IPS-18a (cell line): ENCODE data around the gene FAM210A.

Experiments used
- H3K27ac ChIP-seq: one replicate; pipeline ENCODE4 v1.5.1; 2013; ENCODE audit warnings: low read length
- H3K27me3 ChIP-seq: one replicate; pipeline ENCODE4 v1.6.1; 2013; ENCODE audit warnings: mild to moderate bottlenecking, low read length; ENCODE audit not compliant: control insufficient read depth, insufficient read depth
- H3K36me3 ChIP-seq: one replicate; pipeline ENCODE4 v1.6.1; 2013; ENCODE audit warnings: low read depth, low read length; ENCODE audit not compliant: control insufficient read depth
- H3K4me1 ChIP-seq: one replicate; pipeline ENCODE4 v1.6.1; 2013; ENCODE audit warnings: low read depth, low read length; ENCODE audit not compliant: control insufficient read depth
- H3K4me3 ChIP-seq: one replicate; pipeline ENCODE4 v1.5.1; 2013; ENCODE audit warnings: low read length
- H3K9ac ChIP-seq: one replicate; pipeline ENCODE4 v1.6.1; 2013; ENCODE audit warnings: mild to moderate bottlenecking, low read length, moderate library complexity
- H3K9me3 ChIP-seq: one replicate; pipeline ENCODE4 v1.6.1; 2013; ENCODE audit warnings: low read depth, low read length; ENCODE audit not compliant: control insufficient read depth

FAM210A gene

GRCh38 chr18:13625843-13626543 is 100.4 kb downstream of the FAM210A start:
- no peak overlapping the region for H3K9ac ChIP-seq
- H3K27me3 ChIP-seq, result no peaks in the 10 kb centered on the region

GRCh38 chr18:13625355-13625754 is 101.0 kb downstream of the FAM210A start:
- peaks cover 5% of the 10 kb centered on the region for H3K4me1 ChIP-seq
- H3K9ac ChIP-seq, result no peak overlapping the region
- no peaks in the 10 kb centered on the region for H3K9me3 ChIP-seq
- no peaks in the 10 kb centered on the region for H3K36me3 ChIP-seq
- no peak overlapping the region for H3K4me3 ChIP-seq
- no peak overlapping the region for H3K27ac ChIP-seq
- H3K27me3 ChIP-seq, result no peaks in the 10 kb centered on the region

More at GRCh38 chr18:13625843-13626543, 100.4 kb downstream of the FAM210A start:
- H3K4me3 ChIP-seq, result no peak overlapping the region
- H3K4me1 ChIP-seq, result peaks cover 5% of the 10 kb centered on the region
- H3K36me3 ChIP-seq, result no peaks in the 10 kb centered on the region
- H3K9me3 ChIP-seq, result no peaks in the 10 kb centered on the region
- no peak overlapping the region for H3K27ac ChIP-seq

- no peak overlapping the region for H3K4me3 ChIP-seq
- H3K36me3 ChIP-seq, result no peaks in the 10 kb centered on the region
- no peak overlapping the region for H3K27ac ChIP-seq
- H3K9me3 ChIP-seq, result no peaks in the 10 kb centered on the region
- no peaks in the 10 kb centered on the region for H3K27me3 ChIP-seq
- H3K4me1 ChIP-seq, result peaks cover under 1% of the 10 kb centered on the region
- H3K9ac ChIP-seq, result no peak overlapping the region
Measured at GRCh38 chr18:13624563-13625237, 101.7 kb downstream of the FAM210A start.

- no peaks in the 10 kb centered on the region for H3K27me3 ChIP-seq
- no peak overlapping the region for H3K9ac ChIP-seq
- no peaks in the 10 kb centered on the region for H3K4me1 ChIP-seq
- no peak overlapping the region for H3K4me3 ChIP-seq
- H3K36me3 ChIP-seq, result no peaks in the 10 kb centered on the region
- no peaks in the 10 kb centered on the region for H3K9me3 ChIP-seq
- H3K27ac ChIP-seq, result no peak overlapping the region
Measured at GRCh38 chr18:13623871-13624270, 102.5 kb downstream of the FAM210A start.

- no peaks in the 10 kb centered on the region for H3K27me3 ChIP-seq
- no peak overlapping the region for H3K9ac ChIP-seq
- no peak overlapping the region for H3K4me3 ChIP-seq
- no peaks in the 10 kb centered on the region for H3K4me1 ChIP-seq
- no peak overlapping the region for H3K27ac ChIP-seq
- H3K36me3 ChIP-seq, result no peaks in the 10 kb centered on the region
- no peaks in the 10 kb centered on the region for H3K9me3 ChIP-seq
Measured at GRCh38 chr18:13623348-13623747, 103.0 kb downstream of the FAM210A start.

GRCh38 chr18:13622751-13623150 is 103.6 kb downstream of the FAM210A start:
- H3K9me3 ChIP-seq, result no peaks in the 10 kb centered on the region
- no peaks in the 10 kb centered on the region for H3K4me1 ChIP-seq
- no peak overlapping the region for H3K4me3 ChIP-seq
- no peak overlapping the region for H3K9ac ChIP-seq
- no peaks in the 10 kb centered on the region for H3K36me3 ChIP-seq
- no peak overlapping the region for H3K27ac ChIP-seq
- no peaks in the 10 kb centered on the region for H3K27me3 ChIP-seq

GRCh38 chr18:13621886-13622619 is 104.3 kb downstream of the FAM210A start:
- Histone ChIP-seq H3K9me3 (no peaks in the 10 kb centered on the region), H3K4me3 (no peak overlapping the region), H3K4me1 (no peaks in the 10 kb centered on the region), H3K36me3 (no peaks in the 10 kb centered on the region), H3K9ac (no peak overlapping the region), H3K27me3 (no peaks in the 10 kb centered on the region), H3K27ac (no peak overlapping the region)

- H3K4me1 ChIP-seq, result no peaks in the 10 kb centered on the region
- H3K9me3 ChIP-seq, result no peaks in the 10 kb centered on the region
- no peak overlapping the region for H3K27ac ChIP-seq
- H3K9ac ChIP-seq, result no peak overlapping the region
- no peaks in the 10 kb centered on the region for H3K27me3 ChIP-seq
- H3K4me3 ChIP-seq, result no peak overlapping the region
- no peaks in the 10 kb centered on the region for H3K36me3 ChIP-seq
Measured at GRCh38 chr18:13621446-13621849, 104.9 kb downstream of the FAM210A start.

GRCh38 chr18:13620818-13621445 is 105.4 kb downstream of the FAM210A start:
- no peak overlapping the region for H3K4me3 ChIP-seq
- H3K36me3 ChIP-seq, result no peaks in the 10 kb centered on the region

GRCh38 chr18:13620206-13620672 is 106.1 kb downstream of the FAM210A start:
- Histone ChIP-seq H3K4me3 (no peak overlapping the region), H3K36me3 (no peaks in the 10 kb centered on the region), H3K27ac (no peak overlapping the region), H3K4me1 (no peaks in the 10 kb centered on the region), H3K9me3 (no peaks in the 10 kb centered on the region), H3K9ac (no peak overlapping the region), H3K27me3 (no peaks in the 10 kb centered on the region)

More at GRCh38 chr18:13620818-13621445, 105.4 kb downstream of the FAM210A start:
- no peaks in the 10 kb centered on the region for H3K4me1 ChIP-seq
- H3K27ac ChIP-seq, result no peak overlapping the region
- no peaks in the 10 kb centered on the region for H3K27me3 ChIP-seq
- no peak overlapping the region for H3K9ac ChIP-seq
- H3K9me3 ChIP-seq, result no peaks in the 10 kb centered on the region

- no peak overlapping the region for H3K9ac ChIP-seq
- H3K4me3 ChIP-seq, result no peak overlapping the region
- no peaks in the 10 kb centered on the region for H3K27me3 ChIP-seq
- no peaks in the 10 kb centered on the region for H3K4me1 ChIP-seq
- no peaks in the 10 kb centered on the region for H3K36me3 ChIP-seq
- H3K27ac ChIP-seq, result no peak overlapping the region
- H3K9me3 ChIP-seq, result no peaks in the 10 kb centered on the region
Measured at GRCh38 chr18:13619505-13620205, 106.7 kb downstream of the FAM210A start.
